Astrocyte of the cerebellum (primary cell): Measurements from ENCODE around the gene MYLK.
"Not testable (repeated sequence)": the region's sequence is repeated elsewhere in the genome, so short reads cannot be mapped to it uniquely, and the experiment has no call there.

ENCODE experiments used
- DNase-seq: peaks from one replicate; pipeline ENCODE4 v3.0.0-alpha.2; 2011; ENCODE audit warnings: low read depth
- H3K4me3 ChIP-seq: 2 replicates; pipeline ENCODE4 v1.5.1; 2011; ENCODE audit warnings: mild to moderate bottlenecking, low read depth, low read length, moderate library complexity
- CTCF ChIP-seq: IDR thresholded peaks from 2 replicates; pipeline ENCODE4 v1.5.1; 2012; ENCODE audit warnings: low read length, low read depth, moderate library complexity, mild to moderate bottlenecking; ENCODE audit errors: missing control alignments
- in situ Hi-C: cut with HindIII; loops from 2 replicates; pipeline ENCODE4 v1.10.0; 2017; ENCODE audit warnings: low sequenced_read_pairs

Gene MYLK

GRCh38 chr3:123621186-123621849 is 262.8 kb downstream of the MYLK start:
- DNase-seq = no peak
- H3K4me3 ChIP-seq = no peak overlapping the region
- TF ChIP-seq CTCF = no peak
- in situ Hi-C loops = no loop called here

- in situ Hi-C loops = no loop called here
- no peak overlapping the region for H3K4me3 ChIP-seq
- DNase-seq = no peak
- TF ChIP-seq CTCF = no peak
These were observed 263.8 kb downstream of the MYLK start for GRCh38 chr3:123620343-123620742.

GRCh38 chr3:123618768-123619484 is 265.2 kb downstream of the MYLK start:
- in situ Hi-C loops = no loop called here
- TF ChIP-seq CTCF = no peak
- no peak overlapping the region for H3K4me3 ChIP-seq
- peak; percentile 68 for DNase-seq

- no peak for DNase-seq
- no peak overlapping the region for H3K4me3 ChIP-seq
- no peak for TF ChIP-seq CTCF
- in situ Hi-C loops = no loop called here
These were observed 265.9 kb downstream of the MYLK start for GRCh38 chr3:123618076-123618708.

GRCh38 chr3:123616593-123616992 is 267.5 kb downstream of the MYLK start:
- H3K4me3 ChIP-seq = no peak overlapping the region
- DNase-seq = no peak
- in situ Hi-C loops = no loop called here
- TF ChIP-seq CTCF = no peak

- in situ Hi-C loops = no loop called here
- no peak for TF ChIP-seq CTCF
- no peak overlapping the region for H3K4me3 ChIP-seq
- no peak for DNase-seq
These were observed 270.6 kb downstream of the MYLK start for GRCh38 chr3:123613543-123613942.

GRCh38 chr3:123611674-123612073 is 272.5 kb downstream of the MYLK start:
- DNase-seq = not testable (repeated sequence)

More at GRCh38 chr3:123611674-123612073, 272.5 kb downstream of the MYLK start:
- in situ Hi-C loops, H3K4me3 ChIP-seq: not testable (repeated sequence)
